Breast epithelium (tissue), 3 donors: ENCODE measurements around the gene PHLDA3.

Experiments used
- POLR2A ChIP-seq: fragments of 450-650 bp; IDR thresholded peaks from one replicate; pipeline ENCODE4 v1.6.1; 2016; ENCODE audit warnings: antibody characterized with exemption, mild to moderate bottlenecking, moderate library complexity
- POLR2AphosphoS5 ChIP-seq, 3 donors: sonication (generic); formaldehyde crosslinking; IDR thresholded peaks; one replicate each; pipeline ENCODE4 v1.6.1; 2017; ENCODE audit warnings: antibody characterized with exemption in 3 of 3
- TF ChIP-seq, protein P1 (sequence below), 3 donors: fragments of 450-650 bp; IDR thresholded peaks; one replicate each; pipeline ENCODE4 v1.5.1; 2016 to 2017; ENCODE audit warnings: antibody characterized with exemption in 3 of 3, mild to moderate bottlenecking in 3 of 3, moderate library complexity in 3 of 3

DNA sequence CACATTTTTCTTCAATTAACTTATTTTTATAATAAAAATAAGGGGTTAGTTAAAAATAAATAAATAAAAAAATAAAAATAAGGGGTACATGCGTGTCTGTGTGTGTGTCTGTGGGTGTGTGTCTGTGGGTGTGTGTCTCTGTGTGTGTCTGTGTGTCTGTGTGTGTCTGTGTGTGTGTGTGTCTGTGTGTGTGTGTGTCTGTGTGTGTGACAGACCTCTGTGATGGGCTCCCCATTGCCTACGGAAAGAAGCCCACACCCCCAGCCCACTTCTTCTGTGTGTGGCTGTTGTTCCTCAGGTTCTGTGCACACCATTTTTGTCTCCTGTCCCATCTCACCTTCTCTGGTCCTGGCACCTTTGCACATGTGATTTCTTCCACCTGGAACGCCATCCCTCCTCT, 9.9 kb downstream of the PHLDA3 start:
- TF ChIP-seq, protein P1, sequence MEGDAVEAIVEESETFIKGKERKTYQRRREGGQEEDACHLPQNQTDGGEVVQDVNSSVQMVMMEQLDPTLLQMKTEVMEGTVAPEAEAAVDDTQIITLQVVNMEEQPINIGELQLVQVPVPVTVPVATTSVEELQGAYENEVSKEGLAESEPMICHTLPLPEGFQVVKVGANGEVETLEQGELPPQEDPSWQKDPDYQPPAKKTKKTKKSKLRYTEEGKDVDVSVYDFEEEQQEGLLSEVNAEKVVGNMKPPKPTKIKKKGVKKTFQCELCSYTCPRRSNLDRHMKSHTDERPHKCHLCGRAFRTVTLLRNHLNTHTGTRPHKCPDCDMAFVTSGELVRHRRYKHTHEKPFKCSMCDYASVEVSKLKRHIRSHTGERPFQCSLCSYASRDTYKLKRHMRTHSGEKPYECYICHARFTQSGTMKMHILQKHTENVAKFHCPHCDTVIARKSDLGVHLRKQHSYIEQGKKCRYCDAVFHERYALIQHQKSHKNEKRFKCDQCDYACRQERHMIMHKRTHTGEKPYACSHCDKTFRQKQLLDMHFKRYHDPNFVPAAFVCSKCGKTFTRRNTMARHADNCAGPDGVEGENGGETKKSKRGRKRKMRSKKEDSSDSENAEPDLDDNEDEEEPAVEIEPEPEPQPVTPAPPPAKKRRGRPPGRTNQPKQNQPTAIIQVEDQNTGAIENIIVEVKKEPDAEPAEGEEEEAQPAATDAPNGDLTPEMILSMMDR (IDR thresholded peaks at IDR 0.05) = no peak
- no peak for TF ChIP-seq POLR2A
- no peak for TF ChIP-seq POLR2AphosphoS5 (IDR thresholded peaks at IDR 0.05)
